Spleen (tissue), 11 donors: Measurements from ENCODE around the gene ACSM3. TPM values are rescaled to one million over a fixed set of nuclear protein-coding genes. Genes with fewer than 3 reads are reported as not detected.

ENCODE experiments used
- DNase-seq: peaks from one replicate; pipeline ENCODE4 v3.0.0-alpha.2; 2020
- H3K27ac ChIP-seq, 8 donors: fragments of 200-600 bp; sonication (generic) in 7 of 8; 1 replicate in 4 of 8; 2 replicates in 4 of 8; pipeline versions ENCODE4 v1.5.0 to v1.8.0; 2016 to 2021; ENCODE audit warnings: inconsistent platforms in 4 of 8, mild to moderate bottlenecking in 4 of 8, moderate library complexity in 1 of 8
- H3K27me3 ChIP-seq, 7 donors: fragments of 200-600 bp; sonication (generic) in 6 of 7; replicated peaks in 1 of 7; 1 replicate in 4 of 7; 2 replicates in 3 of 7; pipeline versions ENCODE4 v1.5.0 to v1.8.0; 2016 to 2021; ENCODE audit warnings: inconsistent platforms in 3 of 7, mild to moderate bottlenecking in 1 of 7
- H3K36me3 ChIP-seq, 6 donors: fragments of 200-600 bp; sonication (generic) in 5 of 6; 1 replicate in 4 of 6; 2 replicates in 2 of 6; pipeline versions ENCODE4 v1.5.0 to v1.8.0; 2016 to 2021; ENCODE audit warnings: inconsistent platforms in 2 of 6
- H3K4me1 ChIP-seq, 6 donors: fragments of 200-600 bp; sonication (generic) in 5 of 6; 1 replicate in 3 of 6; 2 replicates in 3 of 6; pipeline versions ENCODE4 v1.5.0 to v1.8.0; 2016 to 2021; ENCODE audit warnings: inconsistent platforms in 3 of 6
- H3K4me3 ChIP-seq, 8 donors: fragments of 200-600 bp; sonication (generic) in 7 of 8; 1 replicate in 4 of 8; 2 replicates in 4 of 8; pipeline versions ENCODE4 v1.5.0 to v1.8.0; 2016 to 2021; ENCODE audit warnings: inconsistent platforms in 4 of 8, mild to moderate bottlenecking in 4 of 8, moderate library complexity in 2 of 8
- H3K9me3 ChIP-seq, 8 donors: fragments of 200-600 bp; sonication (generic) in 7 of 8; 1 replicate in 4 of 8; 2 replicates in 4 of 8; pipeline versions ENCODE4 v1.5.0 to v1.8.0; 2016 to 2021; ENCODE audit warnings: inconsistent platforms in 4 of 8
- POLR2A ChIP-seq, 3 donors: fragments of 450-650 bp; IDR thresholded peaks; one replicate each; pipeline ENCODE4 v1.5.1; 2017; ENCODE audit warnings: antibody characterized with exemption in 3 of 3, mild to moderate bottlenecking in 1 of 3
- POLR2AphosphoS5 ChIP-seq, 3 donors: sonication (generic); formaldehyde crosslinking; IDR thresholded peaks; one replicate each; pipeline ENCODE4 v1.5.1; 2017; ENCODE audit warnings: antibody characterized with exemption in 3 of 3
- WGBS, 5 donors: extraction: QIAGEN DNeasy Blood & Tissue Kit in 3 of 5; methylation state at CpG; one replicate each; pipeline versions ENCODE4 v1.1.5 to v1.1.7; 2013 to 2018; 5-methylcytosine and 5-hydroxymethylcytosine counted together
- intact Hi-C: fragments of 100-400 bp; cut with DNase I; formaldehyde crosslinking; loops from one replicate; pipeline ENCODE4 v1.15.0; 2023; ENCODE audit warnings: low total_unique reads
- polyA plus RNA-seq, 3 donors: library from polyadenylated mRNA; stranded (reverse); fragments of 200-250 nt; gene quantifications; one replicate each; pipeline ENCODE4 v1.2.1, GENCODE V29; 2013
- total RNA-seq, 7 donors: library from RNA; depleted of rRNA in 3 of 7; stranded (reverse); fragments of >200 nt in 3 of 7; fragmentation: NEBNext Ultra II Directional in 4 of 7; extraction: Animal tissue kit (Norgen Biotek cat#: 25700) in 4 of 7; gene quantifications; one replicate each; pipeline versions ENCODE4 v1.1.0 to v1.2.1, GENCODE V29; 2016 to 2021
- TF ChIP-seq, protein P1 (sequence below), 11 experiments: fragments of 200-600 bp in 7 of 11; fragments of 450-650 bp in 4 of 11; sonication (generic) in 4 of 11; IDR thresholded peaks in 8 of 11; conservative IDR thresholded peaks in 3 of 11; 1 replicate in 7 of 11; 2 replicates in 4 of 11; pipeline versions ENCODE4 v1.4.0 to v1.8.0; 2016 to 2021; ENCODE audit warnings: antibody characterized with exemption in 11 of 11, inconsistent platforms in 4 of 11, mild to moderate bottlenecking in 1 of 11
- donor health status: healthy with polysubstance abuse.
- donor health status: DM: no; HTN: no; CAD: no; lungs with moderate emphysema.
- donor health status: DM: no; HTN: no; CAD: no.
- donor health status: Bipolar disorder and iron deficiency.
- donor health status: healthy.
- donor health status: DM: no; HTN: no; CAD: no.
- donor health status: DM: yes; HTN: yes; CAD: no.

ACSM3 gene
- total and polyA plus RNA-seq, 10 donors: 2.6 to 9.0 (median 4.2) TPM

DNA sequence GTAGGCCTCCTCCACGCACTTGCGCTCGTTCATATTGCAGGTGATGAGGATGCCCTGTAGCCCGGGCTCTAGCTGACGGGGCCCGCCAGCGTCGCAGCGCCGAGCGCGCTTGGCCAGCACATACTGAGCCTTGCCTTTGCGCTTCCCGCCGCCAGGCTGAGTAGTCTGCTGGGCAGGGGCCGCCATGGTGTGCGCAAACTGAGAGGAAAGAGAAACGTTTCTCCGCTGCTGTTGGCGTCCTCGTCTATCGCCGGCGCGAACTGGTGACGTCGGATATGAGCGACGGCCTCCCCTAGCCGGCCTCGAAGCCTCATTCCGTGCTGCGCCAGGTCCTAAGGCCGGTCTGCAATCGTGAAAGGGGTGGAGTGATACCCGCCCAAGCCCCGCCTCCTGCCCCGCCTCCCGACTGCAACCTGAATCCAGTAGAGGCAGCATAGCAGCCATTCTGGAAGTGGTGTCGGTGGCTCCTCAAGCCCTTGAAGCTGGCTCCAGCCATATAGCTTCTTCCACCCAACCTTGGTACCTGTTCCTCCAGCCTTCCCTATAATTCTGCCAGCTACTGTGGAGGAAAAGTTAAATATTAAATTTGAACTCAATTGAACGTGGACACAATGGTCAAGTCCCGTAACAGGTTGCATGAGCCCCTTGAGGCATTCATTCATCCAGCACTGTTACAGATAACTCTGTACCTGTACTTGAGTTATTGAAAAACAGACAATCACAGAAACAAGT, 22.1 kb upstream of the ACSM3 start, which contains the start of gene THUMPD1:
Gene THUMPD1, minus strand, starts transcription at position 265 of the 732 bp plus-strand sequence. Its CDS starts 79 bp downstream, at position 186.
- peak within 1 kb of the TSS; percentile 89 to 99 (median 98) for H3K27ac ChIP-seq
- TF ChIP-seq POLR2A (IDR thresholded peaks at IDR 0.05) (peak in 2 of 3 donors; percentile 66 to 81), POLR2AphosphoS5 (IDR thresholded peaks at IDR 0.05) (peak; percentile 98 to 99 (median 99))
- TF ChIP-seq, protein P1, sequence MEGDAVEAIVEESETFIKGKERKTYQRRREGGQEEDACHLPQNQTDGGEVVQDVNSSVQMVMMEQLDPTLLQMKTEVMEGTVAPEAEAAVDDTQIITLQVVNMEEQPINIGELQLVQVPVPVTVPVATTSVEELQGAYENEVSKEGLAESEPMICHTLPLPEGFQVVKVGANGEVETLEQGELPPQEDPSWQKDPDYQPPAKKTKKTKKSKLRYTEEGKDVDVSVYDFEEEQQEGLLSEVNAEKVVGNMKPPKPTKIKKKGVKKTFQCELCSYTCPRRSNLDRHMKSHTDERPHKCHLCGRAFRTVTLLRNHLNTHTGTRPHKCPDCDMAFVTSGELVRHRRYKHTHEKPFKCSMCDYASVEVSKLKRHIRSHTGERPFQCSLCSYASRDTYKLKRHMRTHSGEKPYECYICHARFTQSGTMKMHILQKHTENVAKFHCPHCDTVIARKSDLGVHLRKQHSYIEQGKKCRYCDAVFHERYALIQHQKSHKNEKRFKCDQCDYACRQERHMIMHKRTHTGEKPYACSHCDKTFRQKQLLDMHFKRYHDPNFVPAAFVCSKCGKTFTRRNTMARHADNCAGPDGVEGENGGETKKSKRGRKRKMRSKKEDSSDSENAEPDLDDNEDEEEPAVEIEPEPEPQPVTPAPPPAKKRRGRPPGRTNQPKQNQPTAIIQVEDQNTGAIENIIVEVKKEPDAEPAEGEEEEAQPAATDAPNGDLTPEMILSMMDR (IDR thresholded peaks at IDR 0.05 in 8 of 11, conservative IDR thresholded peaks at IDR 0.05 in 3 of 11): peak in 6 of 11 experiments; percentile 8 to 48 (median 38)
- H3K27me3 ChIP-seq: no peaks in the 10 kb centered on the region
- peak within 1 kb of the TSS; percentile 81 to 99 (median 92) for H3K4me3 ChIP-seq
- DNase-seq: peak; percentile 99
- intact Hi-C loops: no loop called here
- WGBS, 5 donors: 5 to 12% (median 5%) methylated on average over 16 to 42 of the region's 42 CpGs
- H3K36me3 ChIP-seq: peaks cover 2 to 31% (median 21%) of the 10 kb centered on the region in 6 donors
- H3K9me3 ChIP-seq: peaks cover 0 to 10% (median 6%) of the 10 kb centered on the region in 8 donors
- peaks cover 11 to 50% (median 38%) of the 10 kb centered on the region in 6 donors for H3K4me1 ChIP-seq

DNA sequence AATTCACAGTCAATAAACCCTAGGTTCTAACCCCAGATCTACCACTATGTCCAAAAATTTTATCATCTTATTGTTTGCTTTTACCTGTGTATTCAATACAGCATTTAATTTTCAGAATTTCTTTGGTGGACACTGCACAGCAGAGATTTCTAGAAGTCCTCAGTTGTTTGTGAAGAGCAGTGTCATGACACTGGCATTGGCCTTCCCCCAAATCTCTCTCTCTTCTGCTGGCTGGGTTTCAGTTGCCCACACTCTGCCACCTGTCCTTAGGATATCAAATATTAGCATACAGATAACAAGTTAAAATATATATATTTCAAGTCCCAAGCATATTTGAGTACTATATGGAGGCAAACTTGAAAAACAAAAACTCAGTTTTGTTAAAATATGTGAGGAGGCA, 20.2 kb upstream of the ACSM3 start:
- H3K36me3 ChIP-seq: peaks cover 1 to 12% (median 4%) of the 10 kb centered on the region in 6 donors
- H3K27me3 ChIP-seq: no peaks in the 10 kb centered on the region
- H3K9me3 ChIP-seq: peaks cover 10 to 28% (median 24%) of the 10 kb centered on the region in 8 donors
- no peak overlapping the region for H3K27ac ChIP-seq
- DNase-seq: no peak
- H3K4me1 ChIP-seq: peaks cover 11 to 40% (median 33%) of the 10 kb centered on the region in 6 donors
- no peak for TF ChIP-seq POLR2AphosphoS5 (IDR thresholded peaks at IDR 0.05)
- TF ChIP-seq POLR2A (IDR thresholded peaks at IDR 0.05): no peak
- TF ChIP-seq, protein P1 (IDR thresholded peaks at IDR 0.05 in 8 of 11, conservative IDR thresholded peaks at IDR 0.05 in 3 of 11): no peak
- no peak overlapping the region for H3K4me3 ChIP-seq
- intact Hi-C loops: no loop called here

DNA sequence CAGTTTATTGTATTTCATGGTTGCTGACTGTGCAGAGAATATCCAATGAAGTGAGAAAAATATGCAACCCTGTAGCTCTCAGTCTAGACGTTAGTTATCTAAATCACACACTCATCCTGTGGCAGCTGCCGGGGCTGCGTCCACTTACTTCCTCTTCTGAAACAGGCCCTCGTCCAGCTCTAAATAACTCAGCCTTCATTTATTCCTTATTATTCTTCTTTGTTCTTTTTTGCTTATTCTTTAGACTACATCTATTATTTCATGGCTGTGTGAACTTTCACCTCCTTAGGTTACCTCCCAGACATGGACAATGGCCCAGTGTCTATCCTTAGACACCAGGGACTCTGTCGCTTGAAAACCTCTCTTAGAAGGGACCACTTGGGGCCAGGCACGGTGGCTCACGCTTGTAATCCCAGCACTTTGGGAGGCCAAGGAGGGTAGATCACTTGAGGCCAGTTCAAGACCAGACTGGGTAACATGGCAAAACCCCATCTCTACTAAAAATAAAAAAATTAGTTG, 18.8 kb upstream of the ACSM3 start:
- intact Hi-C loops: no loop called here
- Histone ChIP-seq H3K9me3 (peaks cover 10 to 30% (median 25%) of the 10 kb centered on the region in 8 donors), H3K36me3 (no peaks in the 10 kb centered on the region), H3K4me3 (no peak overlapping the region), H3K27ac (peak overlapping the region in 6 of 8 donors; percentile 0 to 46 (median 25)), H3K4me1 (peaks cover 6 to 26% (median 20%) of the 10 kb centered on the region in 6 donors), H3K27me3 (no peaks in the 10 kb centered on the region)
- DNase-seq: peak; percentile 76
- WGBS, 5 donors: 37 to 46% (median 45%) methylated on average over 7 of the region's 7 CpGs
- TF ChIP-seq, protein P1 (IDR thresholded peaks at IDR 0.05 in 8 of 11, conservative IDR thresholded peaks at IDR 0.05 in 3 of 11): no peak
- TF ChIP-seq POLR2AphosphoS5 (IDR thresholded peaks at IDR 0.05): peak in 1 of 3 donors; percentile 34

DNA sequence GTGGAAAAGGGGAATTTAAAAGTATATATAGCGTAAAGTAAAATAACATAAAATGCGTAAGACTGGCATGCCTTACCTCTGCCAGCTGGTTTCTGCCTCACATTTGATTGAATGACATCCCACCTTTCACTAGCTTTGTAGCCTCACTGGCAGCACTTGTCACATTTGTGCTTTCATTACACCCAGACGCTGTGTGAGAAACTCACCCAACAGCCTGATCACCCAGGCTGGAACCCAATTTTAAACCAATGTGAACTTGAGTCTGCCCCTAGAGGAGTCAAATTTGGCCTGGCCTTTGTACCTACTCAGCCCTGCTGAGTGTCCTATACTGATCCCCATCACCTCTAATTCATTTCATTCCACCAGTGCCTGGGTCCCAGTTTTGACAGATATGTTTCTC, 17.4 kb upstream of the ACSM3 start:
- intact Hi-C loops: no loop called here

More for the DNA sequence above, 17.4 kb upstream of the ACSM3 start:
- Histone ChIP-seq H3K4me3 (no peak overlapping the region), H3K4me1 (peaks cover 0 to 16% (median 11%) of the 10 kb centered on the region in 6 donors), H3K27me3 (no peaks in the 10 kb centered on the region), H3K36me3 (no peaks in the 10 kb centered on the region), H3K27ac (peak overlapping the region in 2 of 8 donors; percentile 26 to 56), H3K9me3 (peaks cover 10 to 30% (median 25%) of the 10 kb centered on the region in 8 donors)
- no peak for TF ChIP-seq POLR2A (IDR thresholded peaks at IDR 0.05)
- TF ChIP-seq, protein P1 (IDR thresholded peaks at IDR 0.05 in 8 of 11, conservative IDR thresholded peaks at IDR 0.05 in 3 of 11): no peak
- no peak for TF ChIP-seq POLR2AphosphoS5 (IDR thresholded peaks at IDR 0.05)
- DNase-seq: no peak
- 93 to 97% (median 96%) methylated on average over 3 of the region's 3 CpGs for WGBS, 5 donors
